ENCODE data around the gene PARP8.
"Not testable (repeated sequence)": the region's sequence is repeated elsewhere in the genome, so short reads cannot be mapped to it uniquely, and the experiment has no call there.

Gene PARP8

DNA sequence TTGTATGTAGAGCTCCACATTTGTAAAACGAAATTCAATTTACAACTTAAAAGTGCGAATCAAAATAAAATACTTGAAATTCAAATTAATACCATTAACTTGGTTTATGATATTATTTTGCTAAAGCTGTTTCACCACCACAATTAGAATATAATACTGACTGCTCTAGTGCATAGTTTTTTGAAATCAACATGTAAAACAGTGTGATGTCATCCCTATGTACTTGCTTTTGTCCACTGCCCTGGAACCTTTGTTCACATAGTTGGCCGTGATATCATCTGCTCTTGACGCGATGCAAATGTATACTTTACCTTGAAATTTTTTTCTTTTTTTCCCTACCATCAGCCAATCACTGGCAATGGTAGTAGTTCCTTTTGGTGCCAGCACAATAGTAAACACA lies 125.4 kb downstream of the PARP8 start:
- no peak for DNase-seq

DNA sequence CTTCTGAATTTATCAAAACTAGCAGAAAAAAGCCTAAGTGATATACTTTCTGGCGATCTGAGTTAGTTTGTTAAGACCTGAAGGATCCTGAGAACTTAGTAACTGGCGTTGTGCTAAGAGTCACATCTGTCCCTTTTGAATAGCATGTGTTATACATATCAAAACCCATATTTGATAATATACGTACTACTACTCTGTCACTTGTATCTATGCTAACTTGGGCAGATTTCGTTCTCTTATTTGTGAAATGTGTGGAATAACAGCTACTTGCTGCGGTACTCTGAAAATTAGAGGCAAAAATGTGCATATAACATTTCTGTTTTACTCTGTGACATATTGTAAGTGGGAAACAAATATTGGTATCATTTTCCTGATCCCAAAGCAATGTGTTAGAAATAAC lies 126.4 kb downstream of the PARP8 start:
- DNase-seq, result no peak

DNA sequence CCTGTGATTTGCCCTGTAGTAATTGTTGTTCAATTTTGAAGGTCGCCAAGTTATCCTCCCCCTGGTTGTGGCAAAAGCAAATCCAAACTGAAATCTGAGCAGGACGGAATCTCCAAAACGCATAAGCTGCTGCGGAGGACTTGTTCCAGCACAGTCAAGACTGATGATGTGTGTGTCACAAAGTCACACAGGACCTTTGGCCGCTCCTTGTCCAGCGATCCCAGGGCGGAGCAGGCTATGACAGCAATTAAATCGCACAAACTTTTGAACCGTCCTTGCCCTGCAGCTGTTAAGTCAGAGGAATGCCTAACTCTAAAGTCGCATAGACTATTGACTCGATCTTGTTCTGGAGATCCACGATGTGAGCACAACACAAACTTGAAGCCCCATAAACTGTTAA lies 128.4 kb downstream of the PARP8 start:
- DNase-seq, result no peak

DNA sequence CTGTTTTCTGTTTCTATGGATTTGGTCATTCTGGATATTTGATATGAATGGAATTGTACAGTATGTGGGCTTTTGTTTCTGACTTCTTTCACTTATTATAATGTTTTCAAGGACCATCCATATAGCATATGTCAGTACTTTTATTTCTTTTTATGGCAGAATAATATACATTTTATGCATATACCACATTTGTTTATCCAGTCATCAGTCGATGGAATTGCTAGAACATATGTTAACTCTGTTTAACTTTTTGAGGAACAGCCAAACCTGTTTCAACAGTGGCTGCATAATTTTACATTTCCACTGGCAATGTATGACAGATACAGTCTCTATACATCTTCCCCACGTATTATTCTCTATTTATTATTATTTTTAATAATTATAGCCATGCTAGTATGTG lies 131.6 kb downstream of the PARP8 start:
- DNase-seq, result no peak

DNA sequence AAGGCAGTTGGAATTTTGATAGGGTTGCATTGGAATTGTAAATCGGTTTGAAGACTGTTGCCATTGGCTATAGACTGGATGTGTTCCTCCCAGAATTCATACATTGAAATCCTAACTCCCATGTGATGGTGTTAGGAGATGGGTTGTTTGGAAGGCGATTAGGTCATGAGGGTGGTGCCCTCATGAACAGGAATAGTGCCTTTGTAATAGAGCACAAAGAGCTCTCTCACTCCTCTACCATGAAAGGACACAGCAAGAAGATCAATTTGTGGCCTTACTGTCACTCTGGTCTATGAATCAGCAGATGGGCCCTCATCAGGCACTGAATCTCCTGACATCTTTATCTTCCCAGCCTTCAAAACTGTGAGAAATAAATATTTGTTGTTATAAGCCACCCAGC lies 133.2 kb downstream of the PARP8 start:
- DNase-seq, result no peak

DNA sequence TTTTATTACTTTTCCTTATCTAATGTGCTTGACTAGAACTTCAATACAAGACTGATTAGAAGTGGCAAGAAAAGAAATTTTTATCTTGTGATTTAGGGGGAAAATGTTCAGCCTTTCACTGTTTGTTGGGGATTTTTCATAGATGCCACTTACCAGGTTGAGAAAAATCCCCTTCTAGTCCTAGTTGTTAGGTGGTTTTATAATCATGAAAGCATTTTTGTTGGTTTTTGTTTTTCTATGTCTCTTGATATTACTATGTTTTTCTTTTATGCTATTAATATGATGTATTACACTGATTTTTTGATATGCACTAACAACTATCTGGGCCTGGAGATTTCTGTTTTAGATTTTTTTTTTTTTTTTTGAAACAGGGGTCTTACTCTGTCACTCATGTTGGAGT lies 134.0 kb downstream of the PARP8 start:
- no peak for DNase-seq

DNA sequence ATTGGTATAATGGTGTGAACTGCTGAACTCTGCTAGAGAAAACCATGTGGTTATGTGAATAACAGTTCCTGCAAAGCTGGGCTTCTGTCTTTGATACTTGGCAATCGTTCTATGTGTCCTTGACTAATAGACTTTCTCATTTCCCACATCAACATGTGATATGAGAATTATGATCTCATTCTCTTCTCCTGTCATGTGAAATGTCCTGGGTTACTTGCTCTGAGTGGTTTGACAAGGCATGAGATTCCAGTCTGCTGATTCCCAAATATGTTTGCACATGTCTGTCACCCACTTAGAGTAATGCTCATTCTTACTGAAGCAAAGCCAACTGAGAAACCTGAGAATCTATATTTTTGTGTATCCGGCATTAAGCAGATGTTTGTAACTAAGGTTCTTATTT lies 141.2 kb downstream of the PARP8 start:
- DNase-seq, result no peak

DNA sequence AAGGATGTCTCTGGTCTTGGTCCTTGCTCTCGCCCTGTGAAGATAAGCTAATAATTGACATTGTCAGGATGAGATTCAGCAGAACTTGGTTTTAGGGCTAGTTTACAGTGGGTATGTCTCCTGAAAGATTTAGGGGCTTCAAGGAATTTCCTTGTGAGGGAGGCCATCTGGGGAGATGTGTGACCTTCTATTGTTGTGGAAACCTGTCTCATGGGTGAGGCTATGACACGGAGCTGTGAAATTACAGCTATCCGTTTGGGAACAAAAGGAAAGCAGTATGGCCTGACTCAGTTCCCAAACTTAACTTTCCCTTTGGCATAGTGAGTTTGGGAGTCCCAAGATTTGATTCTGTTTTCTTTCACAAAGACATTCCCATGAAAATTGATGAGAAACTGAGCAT lies 142.0 kb downstream of the PARP8 start:
- no peak for DNase-seq

DNA sequence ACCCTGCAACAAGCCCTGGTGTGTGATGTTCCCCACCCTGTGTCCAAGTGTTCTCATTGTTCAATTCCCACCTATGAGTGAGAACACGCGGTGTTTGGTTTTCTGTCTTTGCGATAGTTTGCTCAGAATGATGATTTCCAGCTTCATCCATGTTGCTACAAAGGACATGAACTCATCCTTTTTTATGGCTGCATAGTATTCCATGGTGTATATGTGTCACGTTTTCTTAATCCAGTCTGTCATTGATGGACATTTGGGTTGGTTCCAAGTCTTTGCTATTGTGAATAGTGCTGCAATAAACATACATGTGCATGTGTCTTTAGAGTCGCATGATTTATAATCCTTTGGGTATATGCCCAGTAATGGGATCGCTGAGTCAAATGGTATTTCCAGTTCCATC lies 145.3 kb downstream of the PARP8 start:
- not testable (repeated sequence) for DNase-seq

DNA sequence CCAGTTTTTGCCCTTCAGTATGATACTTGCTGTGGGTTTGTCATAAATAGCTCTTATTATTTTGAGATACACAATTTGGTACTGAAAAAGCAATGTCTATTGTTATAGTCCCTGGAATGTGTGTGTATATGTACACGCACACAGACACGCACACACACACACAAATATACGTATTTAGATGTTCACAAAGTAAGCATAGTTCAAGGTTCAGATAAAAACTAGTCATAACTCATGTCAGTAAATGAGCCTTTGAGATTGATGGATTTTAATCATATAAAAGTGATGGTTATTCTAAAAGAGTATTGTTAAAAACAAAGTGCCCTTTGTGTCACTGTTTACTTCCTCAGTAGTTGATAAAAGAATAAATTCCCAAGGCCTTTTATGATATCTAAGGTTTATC lies 147.3 kb downstream of the PARP8 start:
- DNase-seq, result no peak

DNA sequence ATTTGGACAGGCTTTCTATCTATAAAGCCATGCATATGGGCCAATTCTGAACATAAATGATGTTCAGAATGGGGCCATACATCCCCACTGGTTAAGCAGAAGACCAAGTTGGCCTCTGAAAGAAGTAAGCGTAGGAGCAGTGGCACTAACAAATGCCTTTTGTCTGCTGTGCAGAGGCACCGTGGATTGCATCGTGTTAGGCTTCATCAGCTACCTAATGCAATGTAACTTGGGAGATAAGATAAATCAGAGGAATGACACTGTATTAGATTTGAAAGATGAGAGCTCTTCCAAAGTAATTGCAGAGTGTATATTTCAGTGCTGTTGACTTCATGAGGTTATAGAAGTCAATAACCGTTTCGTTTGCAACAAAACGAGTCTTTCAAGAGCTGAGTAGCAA lies 148.1 kb downstream of the PARP8 start:
- no peak for DNase-seq

DNA sequence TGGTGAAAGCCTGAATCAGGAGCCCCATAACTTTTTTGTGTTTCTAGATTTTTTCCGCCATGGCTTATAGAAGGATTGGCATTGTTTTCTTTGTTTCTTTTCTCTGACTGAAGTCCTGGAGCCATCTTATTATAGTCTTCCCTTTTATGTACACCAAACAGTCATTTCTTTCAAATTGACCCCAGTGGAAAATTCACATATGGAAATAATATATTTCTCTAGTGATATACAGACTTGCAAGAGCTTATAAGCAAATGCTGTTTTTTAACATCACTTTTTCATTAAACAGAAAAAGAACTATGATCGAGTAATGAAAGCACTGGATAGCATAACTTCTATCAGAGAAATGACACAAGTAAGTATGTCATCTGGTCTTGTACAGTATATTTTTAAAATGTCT lies 155.6 kb downstream of the PARP8 start:
- DNase-seq, result no peak

DNA sequence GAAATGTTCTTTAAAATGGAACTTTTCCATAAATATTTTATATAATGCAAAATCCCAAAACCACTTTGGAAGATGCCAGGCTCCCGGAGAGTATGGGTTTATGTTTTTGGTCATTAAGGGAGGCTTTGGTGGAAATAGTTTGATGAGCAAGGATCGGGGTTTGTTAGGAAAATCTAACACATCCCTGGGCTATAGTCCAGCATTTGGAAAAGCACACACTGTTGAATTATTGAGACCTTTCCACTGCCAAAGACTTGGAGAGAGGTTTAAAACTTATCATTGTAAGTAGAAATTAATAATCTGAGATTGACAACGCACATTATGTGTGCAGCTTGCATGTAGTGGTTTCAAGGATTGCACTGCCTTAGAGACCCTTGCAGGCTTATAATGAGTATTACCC lies 156.3 kb downstream of the PARP8 start:
- no peak for DNase-seq

DNA sequence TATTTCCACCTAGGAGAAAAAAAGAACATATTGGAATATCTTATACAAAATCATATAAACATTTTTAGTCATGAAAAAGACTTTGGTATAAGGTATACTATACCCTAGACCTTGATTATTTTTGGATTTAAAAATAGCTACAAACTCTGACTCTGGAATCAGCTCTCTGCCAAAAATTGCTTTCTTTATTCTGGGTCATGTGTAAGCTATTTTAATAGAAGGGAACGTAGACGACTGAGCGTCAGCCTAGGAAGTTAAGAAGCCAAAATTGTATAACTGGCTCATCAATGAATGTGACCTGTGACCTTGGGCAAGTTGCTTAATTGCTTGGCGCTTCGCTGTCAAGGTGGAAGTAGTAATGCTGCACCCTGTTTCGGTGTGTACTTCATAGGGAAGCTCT lies 157.1 kb downstream of the PARP8 start:
- DNase-seq, result no peak

DNA sequence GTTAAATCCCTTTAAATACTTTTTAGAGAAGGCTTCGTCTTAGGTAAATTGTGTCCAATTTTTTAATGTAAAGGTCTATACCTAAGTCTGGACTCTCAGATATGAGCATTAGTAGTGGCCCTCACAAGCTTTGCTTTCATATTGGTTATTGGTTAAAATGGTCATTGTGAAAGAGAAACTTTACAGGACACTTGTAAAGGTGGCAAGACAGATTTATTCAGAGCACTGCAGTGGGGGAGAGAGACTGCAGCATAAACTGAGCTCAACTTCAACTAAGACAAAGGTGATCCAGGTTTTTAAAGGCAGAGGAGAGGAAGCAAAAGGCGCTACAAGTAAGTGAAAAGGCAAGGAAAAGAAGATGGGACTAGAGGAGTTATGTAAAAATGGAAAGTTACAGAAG lies 157.7 kb downstream of the PARP8 start:
- DNase-seq, result no peak

DNA sequence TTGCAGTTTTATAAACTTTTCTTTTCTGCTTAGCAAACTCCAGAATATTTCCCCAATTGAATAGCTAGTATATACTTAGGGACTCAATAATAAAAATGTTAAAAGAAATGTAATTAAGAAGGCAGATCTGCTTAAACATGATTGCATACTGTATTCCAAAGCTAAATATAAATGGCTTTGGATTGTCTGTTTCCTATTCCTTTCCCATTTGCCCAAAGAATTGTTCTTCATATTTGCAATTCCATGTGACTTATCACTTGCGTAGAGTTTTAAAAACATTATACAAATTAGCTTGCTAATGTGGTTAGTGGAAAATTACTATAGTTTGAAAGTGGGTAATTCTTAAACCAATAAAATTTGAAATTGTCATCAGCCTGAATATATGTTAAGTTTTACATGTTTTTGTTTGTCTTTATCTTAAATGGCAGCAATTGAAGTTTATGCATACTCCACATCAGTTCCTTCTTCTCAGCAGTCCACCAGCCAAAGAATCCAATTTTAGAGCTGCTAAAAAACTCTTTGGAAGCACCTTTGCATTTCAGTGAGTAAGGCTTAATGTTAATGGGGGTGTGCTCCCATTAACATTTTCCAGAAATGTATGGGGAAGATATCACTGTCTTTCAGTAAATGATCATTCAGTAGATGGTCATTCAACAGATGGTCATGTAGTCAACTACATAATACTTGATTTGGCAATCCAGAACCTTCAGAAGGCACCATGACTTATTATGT lies 161.2 kb downstream of the PARP8 start:
- DNase-seq, result no peak

DNA sequence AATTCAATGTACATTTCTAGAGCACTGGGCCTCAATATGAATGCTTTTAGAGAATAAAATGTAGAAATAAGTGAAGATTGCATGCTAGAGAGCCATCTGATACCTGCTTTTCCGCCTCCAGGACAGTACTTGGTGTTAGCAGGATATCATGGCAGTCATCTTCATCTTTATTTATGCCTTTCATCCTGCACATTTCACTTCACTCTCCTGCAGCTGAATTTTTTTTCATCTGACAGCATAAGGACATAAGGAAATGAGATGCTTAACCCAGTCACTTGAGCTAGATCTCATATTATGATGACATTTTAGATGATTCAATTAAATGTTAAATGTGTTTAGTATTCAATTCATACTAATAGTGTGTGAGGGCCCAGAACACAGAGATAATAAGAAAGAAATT lies 162.6 kb downstream of the PARP8 start:
- DNase-seq, result no peak

DNA sequence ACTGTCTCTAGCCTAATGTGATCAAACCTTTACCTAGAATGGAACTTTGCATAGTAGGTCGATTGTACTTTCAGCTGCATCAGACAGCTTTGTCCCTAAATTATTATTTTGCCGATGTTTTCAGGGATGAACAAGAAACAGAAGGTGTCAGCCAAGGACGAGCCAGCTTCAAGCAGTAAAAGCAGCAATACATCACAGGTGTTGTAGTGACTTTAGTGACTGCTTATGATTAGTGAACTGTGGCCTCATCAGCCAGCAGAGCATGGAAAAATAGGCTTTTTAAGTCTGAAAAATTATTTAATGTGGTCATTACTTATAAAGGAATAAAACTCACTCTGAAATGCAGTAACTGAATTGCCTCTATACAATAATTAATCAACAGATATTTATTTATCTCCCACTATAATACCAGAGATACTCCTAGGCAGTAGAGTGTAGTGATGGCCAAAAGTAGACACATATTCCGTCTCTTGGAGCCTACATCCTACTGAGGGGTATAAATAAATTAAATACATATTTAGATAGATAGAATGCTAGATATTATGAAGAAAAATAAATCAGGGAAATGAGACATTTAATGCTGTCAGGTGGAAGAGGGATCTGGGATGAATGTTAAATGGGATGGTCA lies 166.3 kb downstream of the PARP8 start:
- DNase-seq, result no peak

DNA sequence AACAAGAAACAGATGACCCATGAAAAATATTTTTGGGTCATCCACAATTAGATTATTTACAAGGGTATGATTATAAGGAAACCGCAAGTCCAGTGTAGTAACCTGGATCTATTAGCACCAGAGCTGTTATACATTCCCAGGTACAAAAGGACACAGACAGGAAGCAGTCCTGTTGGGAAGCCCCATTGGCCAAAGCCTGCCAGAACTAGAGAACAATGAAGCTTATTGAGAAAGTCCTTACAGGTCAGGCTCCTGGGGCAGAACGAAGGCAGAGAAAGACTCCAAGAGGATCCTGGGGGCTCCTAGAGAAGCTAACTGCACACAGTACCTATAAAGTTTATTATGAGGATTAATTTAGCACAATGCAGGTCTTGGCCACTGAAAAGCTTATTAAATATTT lies 169.9 kb downstream of the PARP8 start:
- no peak for DNase-seq

DNA sequence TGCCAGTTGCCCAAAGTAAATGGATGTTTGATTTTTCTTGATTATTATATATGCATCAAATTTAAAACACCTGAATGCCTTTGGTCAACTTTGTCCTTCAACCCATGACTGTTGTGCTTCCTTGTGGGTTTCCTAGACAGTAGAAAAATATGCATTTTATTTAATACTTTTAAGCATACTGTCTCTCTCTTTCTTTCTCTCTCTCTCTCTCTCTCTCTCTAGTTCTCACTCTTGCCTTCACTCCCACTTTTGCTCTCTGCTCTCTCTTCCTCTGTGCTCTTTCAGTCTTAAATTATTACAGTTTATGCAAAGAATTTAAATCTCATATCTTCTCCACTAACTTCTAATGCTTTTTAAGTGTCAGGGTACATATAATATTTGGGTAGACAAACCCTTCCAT lies 173.0 kb downstream of the PARP8 start:
- no peak for DNase-seq

DNA sequence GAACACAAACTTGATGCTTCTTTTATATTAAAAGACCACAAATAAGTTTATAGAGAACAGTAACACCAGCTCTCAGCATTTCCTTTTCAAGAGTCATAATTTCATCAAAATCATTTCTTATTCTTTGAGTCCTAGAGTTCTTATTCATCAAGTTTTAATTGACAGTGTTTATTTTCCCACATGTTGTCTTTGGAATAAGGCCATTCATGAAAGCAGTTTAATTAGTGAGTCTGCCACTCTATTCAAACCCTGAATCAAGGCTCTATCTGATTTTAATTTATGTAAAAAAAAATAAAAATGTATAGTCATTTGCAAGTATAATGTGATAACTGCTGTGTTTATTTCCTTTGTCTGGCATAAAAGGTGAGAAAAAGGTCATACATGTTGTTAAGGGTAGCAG lies 176.7 kb downstream of the PARP8 start:
- DNase-seq, result no peak

DNA sequence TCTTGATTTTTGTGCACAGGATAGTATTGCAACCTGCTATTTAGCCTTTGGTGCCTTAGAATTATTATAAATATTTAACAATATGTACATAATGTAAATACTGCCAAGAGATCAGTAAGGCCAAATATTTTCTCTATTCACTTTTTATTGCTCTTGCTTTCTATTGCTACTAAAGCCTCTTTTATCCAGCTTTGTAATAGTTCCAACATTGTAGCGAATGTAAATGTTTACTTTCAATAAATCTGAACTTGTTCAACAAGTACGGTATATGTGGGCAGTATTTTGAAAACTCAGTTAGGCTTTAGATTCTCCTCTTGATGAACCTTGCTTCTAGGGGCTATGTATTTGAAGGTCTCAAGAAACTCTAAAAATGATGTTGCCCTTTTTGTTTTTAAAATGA lies 179.8 kb downstream of the PARP8 start:
- no peak for DNase-seq

DNA sequence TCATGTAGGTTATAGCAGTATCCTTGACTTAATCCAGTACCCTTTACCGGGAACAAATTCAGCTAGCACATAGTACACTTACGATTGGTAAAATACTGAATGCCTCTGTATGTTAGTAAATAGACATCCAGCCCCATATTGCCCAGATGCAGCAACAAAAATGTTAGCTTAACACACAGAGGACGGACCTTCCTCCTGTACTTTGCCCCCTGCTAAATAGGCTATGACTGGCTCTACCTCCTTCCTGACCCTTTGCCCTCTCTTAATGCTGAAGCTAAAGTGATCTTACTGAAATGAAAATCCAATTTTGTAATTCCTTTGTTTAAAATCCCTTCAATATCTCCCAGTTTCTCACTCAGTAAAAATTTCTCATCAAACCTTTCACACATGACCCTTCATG lies 183.1 kb downstream of the PARP8 start:
- no peak for DNase-seq

DNA sequence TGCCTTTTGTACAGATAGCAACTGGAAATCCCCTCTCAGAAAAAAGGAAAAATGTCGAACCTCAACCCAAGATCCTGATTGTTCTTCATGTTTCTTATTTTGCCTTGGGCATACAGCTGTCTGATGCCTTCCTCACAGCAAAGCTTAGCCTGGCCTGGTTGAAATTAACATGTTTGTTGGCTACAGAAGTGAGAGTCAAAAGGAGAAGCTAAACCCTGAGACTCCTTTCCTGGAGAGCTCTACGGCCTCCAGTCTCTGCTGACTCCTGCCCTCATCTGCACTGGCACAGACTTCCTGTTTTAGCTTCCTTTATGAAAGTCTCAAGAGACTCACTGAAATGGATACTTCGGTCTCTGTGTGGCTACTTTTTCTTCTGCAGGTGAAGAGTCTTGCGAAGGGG lies 186.7 kb downstream of the PARP8 start:
- DNase-seq, result peak; percentile 76

DNA sequence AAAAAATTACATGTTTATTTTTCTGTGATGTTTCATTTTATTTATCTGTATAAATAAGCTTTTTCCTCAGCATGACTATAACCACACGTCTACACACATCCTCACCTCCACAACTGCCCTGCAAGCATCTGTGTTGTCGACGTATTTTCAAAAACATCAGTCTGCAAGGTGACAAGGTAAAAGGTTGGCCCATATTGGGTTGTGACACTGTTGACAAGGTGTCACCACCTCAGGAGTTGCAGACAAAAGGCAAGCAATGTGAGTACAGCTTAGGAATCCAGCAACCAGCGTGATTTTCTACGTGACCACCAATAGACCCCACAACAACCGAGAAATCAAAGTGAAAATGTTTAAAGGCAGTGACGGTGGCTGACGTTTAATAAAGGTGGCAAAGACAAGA lies 187.6 kb downstream of the PARP8 start:
- DNase-seq, result no peak
